HG02759 (cell line): ENCODE measurements around the gene ATP1B2.

Source experiments
- ATAC-seq: cut with Tn5 transposase; IDR thresholded peaks from one replicate; pipeline ENCODE4 v1.9.1; 2021; ENCODE audit warnings: mild to moderate bottlenecking, moderate library complexity; ENCODE audit not compliant: unreplicated experiment

ATP1B2 gene

GRCh38 chr17:7684851-7685532, 34.3 kb downstream of the ATP1B2 start:
- no peak for ATAC-seq

DNA sequence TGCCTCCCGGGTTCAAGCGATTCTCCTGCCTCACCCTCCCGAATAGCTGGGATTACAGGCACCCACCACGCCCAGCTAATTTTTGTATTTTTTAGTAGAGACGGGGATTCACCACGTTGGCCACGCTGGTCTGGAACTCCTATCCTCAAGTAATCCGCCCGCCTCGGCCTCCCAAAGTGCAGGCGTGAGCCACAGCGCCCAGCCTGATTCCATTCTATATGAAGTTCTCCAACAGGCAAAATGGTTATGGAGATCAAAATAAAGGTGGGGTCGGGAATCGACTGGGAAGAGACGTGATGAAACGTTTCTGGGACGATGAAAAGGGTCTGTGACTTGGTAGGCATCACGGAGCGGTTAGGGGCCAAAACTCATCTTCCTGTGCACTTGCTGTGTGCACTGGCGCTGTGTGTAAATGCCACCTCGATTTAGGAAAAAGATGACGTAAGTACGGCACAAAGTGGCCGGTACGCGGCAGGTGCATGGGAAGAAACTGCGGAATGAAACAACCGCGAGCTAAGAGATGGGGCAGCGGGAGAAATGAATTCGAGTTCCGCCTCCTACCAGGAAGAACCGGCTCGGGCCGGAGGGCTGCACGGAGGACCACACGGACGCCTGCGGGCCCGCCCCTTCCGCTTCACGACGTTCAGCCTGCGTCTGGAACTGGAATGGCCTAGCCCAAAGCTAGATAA, 35.0 kb downstream of the ATP1B2 start:
- peak; percentile 63 for ATAC-seq

DNA sequence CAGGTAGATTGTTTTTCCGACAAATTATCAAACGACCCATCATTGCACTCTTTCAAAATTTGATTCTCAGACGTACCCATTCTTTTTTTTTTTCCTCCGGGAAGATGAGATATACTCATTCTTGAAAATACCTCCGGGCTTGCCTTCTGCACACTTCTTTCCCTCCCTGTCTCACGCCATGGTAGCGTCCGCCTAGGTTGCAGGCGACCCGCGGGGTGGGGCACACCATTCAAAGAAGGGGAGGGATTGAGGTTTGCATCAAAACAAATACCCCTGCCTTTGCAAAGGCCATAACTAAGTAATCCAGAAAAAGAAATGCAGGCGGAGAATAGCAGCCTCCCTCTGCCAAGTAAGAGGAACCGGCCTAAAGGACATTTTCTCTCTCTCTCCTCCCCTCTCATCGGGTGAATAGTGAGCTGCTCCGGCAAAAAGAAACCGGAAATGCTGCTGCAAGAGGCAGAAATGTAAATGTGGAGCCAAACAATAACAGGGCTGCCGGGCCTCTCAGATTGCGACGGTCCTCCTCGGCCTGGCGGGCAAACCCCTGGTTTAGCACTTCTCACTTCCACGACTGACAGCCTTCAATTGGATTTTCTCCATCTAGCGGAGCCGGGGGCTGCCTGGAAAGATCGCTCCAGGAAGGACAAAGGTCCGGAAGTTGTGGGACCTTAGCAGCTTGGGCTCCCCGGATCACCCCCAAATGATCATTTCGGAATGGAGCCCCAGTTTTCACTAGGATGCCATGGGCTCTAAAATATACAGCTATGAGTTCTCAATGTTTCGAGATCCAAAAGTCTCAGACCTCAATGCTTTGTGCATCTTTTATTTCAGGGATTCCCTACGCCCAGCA, 35.7 kb downstream of the ATP1B2 start:
- ATAC-seq: peak; percentile 45

GRCh38 chr17:7687072-7687907, 36.6 kb downstream of the ATP1B2 start, which contains the start of gene TP53:
Gene TP53, minus strand, starts transcription at chr17:7687490. Its CDS starts 10,896 bp downstream, at chr17:7676594.
- peak; percentile 32 for ATAC-seq

- ATAC-seq: peak; percentile 69
Measured at GRCh38 chr17:7687908-7688807, 37.4 kb downstream of the ATP1B2 start, which contains the start of gene WRAP53. Gene WRAP53, plus strand, starts transcription at chr17:7688477. Its CDS starts 172 bp downstream, at chr17:7688649.

DNA sequence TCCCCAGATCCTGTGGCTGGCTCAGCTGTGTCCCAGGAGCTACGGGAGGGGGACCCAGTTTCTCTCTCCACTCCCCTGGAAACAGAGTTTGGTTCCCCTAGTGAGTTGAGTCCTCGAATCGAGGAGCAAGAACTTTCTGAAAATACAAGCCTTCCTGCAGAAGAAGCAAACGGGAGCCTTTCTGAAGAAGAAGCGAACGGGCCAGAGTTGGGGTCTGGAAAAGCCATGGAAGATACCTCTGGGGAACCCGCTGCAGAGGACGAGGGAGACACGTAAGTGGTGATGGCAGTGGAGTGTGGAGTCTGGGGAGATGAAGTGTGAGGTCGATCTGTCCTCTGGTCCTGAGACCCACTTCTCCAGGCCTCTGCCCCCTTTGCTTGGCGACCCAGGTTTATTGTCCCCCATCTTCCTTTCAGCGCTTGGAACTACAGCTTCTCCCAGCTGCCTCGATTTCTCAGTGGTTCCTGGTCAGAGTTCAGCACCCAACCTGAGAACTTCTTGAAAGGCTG, 38.1 kb downstream of the ATP1B2 start:
- ATAC-seq: no peak

GRCh38 chr17:7695586-7695985, 44.9 kb downstream of the ATP1B2 start:
- no peak for ATAC-seq

GRCh38 chr17:7697828-7698588, 47.3 kb downstream of the ATP1B2 start:
- ATAC-seq: no peak

- ATAC-seq: no peak
Measured at GRCh38 chr17:7700510-7700909, 49.8 kb downstream of the ATP1B2 start.

DNA sequence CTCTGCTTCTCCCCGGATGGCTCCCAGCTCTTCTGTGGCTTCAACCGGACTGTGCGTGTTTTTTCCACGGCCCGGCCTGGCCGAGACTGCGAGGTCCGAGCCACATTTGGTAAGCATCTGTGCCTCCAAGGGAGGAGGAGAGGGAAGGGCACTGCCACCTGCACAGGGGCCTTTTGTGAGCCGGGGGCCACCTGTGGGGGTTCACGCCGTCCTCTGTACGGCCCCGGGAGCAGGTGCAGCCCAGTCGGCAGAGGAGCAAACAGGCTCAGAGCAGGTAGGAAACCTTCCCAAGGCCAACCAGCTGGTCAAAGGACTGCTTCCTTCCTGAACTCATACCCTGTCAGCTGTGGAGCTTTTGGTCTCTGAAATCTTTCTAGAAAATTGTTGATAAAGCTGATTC, 51.0 kb downstream of the ATP1B2 start:
- ATAC-seq: no peak

- no peak for ATAC-seq
Measured at GRCh38 chr17:7702776-7703175, 52.0 kb downstream of the ATP1B2 start.

DNA sequence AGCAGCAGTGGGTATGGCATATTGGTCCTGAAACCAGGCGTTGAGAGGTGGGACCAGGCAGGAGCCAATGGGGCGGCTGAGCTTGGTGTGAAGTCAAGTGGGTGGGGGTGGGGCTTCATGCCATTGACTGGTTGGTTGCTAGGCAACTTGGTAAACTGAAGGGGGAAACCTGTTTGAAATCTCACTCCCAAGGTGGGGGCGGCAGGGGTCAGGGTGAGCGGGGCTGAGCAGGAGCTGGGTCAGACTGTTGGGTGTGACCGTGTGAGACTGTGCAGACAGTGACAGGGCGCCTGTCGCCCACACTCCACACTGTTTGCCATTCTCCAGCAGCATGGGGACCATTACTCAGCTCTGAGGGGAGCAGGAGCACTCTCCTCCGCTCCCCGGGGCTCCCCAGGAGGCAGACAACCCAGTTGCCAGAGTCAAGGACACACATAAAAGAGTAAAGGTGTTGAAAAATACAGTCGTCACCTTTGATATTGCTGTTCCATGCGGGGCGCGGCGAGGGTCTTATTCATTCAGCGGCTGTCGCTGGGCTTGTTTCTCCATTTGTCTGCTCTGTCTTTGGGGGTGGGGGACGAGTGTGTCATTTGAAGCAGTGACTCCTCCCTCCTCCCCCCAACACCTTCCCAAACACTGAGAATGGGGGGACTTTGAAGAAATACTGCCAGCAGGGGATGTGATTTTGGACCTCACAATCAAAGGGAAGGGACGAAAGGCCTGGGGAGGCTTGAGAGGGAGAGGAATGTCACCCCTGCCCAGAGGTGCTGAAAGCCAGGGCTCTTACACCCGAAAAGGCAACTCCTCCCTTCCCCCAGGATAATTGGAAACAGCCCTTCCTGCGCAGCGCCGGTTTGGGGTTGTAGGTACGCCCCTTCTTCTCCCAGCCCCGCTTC, 53.1 kb downstream of the ATP1B2 start:
- ATAC-seq: no peak

- no peak for ATAC-seq
Measured at GRCh38 chr17:7704601-7705268, 54.0 kb downstream of the ATP1B2 start, which contains the start of gene EFNB3. Gene EFNB3, plus strand, starts transcription at chr17:7705202. Its CDS starts 397 bp downstream, at chr17:7705599.

DNA sequence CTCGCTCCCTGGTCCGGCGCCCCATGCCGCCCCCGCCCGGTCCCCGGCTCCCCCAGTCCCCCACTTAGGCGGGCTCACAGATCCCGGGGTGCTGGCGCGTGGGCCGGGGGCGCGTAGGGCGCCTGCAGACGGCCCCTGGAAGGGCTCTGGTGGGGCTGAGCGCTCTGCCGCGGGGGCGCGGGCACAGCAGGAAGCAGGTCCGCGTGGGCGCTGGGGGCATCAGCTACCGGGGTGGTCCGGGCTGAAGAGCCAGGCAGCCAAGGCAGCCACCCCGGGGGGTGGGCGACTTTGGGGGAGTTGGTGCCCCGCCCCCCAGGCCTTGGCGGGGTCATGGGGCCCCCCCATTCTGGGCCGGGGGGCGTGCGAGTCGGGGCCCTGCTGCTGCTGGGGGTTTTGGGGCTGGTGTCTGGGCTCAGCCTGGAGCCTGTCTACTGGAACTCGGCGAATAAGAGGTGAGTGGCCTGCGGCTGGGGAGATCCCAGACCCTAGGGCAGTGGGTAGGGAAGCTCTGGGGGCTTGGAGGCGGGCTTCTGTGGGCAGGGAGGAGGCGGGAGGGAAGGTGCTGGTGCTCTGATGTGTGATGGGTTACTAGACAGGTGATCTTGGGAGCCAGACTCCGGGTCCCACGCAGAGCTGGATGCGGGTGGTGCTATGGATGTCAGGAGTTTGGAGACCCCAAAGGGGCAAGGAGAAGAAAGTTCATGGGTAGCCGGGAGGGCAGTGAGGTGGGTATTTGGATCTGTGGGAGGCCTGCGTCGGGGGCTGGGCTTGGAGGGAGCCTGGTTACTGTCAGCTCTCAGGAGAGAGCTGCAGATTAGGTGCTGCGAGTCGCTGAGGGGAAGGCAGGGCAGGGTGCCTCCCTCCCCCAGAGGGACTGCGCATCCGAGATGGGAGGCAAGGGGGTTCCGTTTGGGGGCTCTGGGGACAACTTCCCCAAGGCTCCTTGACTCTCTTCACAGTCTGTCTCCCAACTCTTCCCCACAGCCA, 54.8 kb downstream of the ATP1B2 start:
- no peak for ATAC-seq

DNA sequence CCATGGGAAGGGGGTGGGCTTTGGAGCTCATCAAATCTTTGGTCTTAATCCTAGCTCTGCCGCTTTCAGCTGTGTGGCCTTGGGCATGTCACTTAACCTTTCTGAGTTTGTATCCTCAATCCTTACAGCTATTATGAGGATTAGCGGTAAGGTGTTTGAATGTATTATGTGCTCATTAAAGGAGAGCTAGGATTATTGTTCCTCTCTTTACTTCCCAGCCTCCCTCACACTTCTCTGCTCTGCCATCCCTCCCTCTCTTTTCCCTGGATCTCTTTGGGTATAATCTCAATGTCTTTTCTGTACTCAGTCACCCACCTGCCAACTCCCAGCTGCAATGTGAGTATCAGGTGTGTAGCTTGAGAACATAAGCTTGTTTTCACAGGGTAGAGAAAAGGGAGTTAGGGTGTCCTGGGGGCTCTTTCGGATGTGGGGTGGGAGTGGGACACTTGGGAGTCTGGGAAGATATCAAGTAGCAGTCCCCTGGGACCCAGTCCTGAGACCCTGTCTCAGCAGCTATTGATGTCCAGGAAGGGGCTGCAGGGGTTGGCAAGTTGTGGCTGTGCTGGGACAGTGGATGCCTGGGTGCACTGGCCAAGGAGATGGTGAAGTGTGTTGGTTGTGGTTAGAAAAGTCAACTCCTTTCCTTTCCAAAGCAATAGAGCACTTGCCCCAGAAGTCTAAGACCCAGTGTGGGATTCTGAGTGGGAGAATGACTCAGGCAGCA, 56.1 kb downstream of the ATP1B2 start:
- no peak for ATAC-seq
